Stimulated activated CD4-positive, alpha-beta T cell treated with anti-CD3 and anti-CD28 coated beads, TNF-alpha, amount 100 ng/mL, for 24 hours (primary cell): ENCODE results near the gene IMPACT.

Source experiments
- DNase-seq, 3 experiments: peaks; one replicate each; pipeline ENCODE4 v3.0.0-alpha.2; 2020; ENCODE audit warnings: low read depth in 3 of 3

The IMPACT gene

DNA sequence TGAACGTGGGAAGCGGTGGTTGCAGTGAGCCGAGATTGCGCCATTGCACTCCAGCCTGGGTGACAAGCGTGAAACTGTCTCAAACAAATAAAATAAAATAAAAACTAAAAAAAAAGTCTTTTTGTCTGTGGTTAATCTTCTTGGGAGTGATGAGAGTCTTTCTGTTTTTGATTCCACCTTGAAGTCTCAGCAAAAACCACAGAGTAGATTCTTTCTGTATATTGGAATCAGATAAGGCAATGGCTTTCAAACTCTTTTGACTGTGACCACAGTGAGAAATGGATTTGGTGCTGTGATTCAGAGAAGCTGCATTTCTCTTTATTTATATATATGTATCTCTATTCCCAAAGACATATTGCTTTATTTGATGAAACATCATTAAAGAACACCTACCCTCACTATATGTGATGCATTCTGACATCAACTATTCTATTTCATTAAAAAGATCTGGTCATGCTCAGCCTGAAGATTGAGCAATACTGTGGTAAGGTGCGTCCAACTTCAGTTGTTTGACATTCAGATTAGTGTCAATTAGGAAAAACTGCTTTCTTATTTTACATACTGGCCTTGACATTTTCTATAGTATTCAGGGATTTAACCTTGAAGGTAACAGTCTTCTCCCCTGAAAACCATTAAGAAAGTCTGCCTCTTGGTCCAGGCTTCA lies 49.6 kb downstream of the IMPACT start:
- DNase-seq: no peak

DNA sequence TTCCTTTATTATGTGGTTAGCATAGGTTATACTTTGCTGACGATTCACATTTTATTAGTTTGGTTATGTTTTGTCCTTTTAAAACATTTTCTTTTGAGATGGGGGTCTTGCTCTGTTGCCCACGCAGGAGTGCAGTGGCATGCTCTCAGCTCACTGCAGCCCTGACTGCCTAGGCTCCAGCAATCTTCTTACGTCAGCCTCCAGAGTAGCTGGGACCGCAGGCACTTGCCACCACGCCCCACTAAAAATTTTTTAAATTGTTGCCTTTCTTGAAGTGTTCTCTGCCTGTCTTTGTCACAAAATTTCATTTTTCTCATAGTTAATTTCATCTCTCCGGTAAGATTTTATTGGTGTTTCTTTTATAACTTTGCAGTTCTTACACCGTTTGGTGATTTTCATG lies 52.9 kb downstream of the IMPACT start:
- no peak for DNase-seq

DNA sequence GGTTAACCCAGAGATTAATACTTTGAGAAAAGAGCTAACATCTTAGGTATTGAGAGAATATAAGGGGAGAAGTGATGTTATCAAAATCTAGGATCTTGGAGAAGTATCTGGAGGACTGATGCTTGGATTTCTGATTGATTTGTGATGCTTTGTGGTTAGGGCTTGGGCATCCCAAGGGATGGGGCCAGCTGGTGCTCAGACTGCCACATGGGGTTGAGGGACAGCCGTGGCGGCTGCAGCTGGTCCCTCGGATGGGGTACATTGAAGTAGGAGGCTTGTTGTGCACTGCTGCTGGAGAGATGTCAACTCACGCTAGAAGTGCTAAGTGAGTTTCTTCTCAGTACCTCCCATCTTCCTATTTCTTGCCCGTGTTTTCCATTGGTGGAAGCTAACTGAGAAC lies 56.4 kb downstream of the IMPACT start:
- no peak for DNase-seq

DNA sequence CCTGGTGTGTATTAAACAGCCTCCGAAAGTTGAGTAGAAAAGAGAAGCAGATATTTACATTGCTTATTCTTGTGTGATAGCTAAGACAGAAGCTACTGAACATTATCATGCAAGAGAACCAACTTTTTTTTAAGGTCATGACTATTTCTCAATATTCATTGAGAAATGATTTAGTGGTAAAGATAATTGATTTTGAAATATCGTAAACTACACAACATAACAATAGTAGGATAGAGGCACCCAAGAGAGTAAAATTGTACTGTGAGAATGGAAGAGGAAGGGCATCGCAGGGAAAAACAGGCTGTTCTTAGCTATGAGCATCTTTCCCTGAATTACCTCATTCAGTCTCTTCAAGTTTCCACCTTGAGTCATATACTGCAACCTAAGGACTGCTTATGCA lies 59.2 kb downstream of the IMPACT start:
- DNase-seq: no peak

DNA sequence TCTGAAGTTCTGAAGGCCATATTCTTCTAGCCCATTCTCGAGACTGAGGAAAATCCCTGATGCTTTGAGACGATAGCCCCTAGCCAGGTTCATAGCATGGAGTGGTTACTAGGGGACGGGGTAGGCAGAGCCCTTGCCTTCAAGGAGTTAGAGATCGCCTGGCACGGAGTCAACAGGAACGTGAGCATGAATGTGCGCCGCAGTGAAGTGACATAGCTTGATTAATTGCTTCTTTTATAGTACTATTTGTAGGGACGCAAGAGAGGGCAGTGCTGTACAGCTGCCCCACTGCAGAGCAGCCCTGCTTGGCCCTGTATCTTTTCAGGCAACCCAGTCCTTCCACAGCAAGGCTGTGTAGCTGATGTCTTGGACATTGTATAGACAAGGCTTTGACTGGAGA lies 60.2 kb downstream of the IMPACT start:
- no peak for DNase-seq

DNA sequence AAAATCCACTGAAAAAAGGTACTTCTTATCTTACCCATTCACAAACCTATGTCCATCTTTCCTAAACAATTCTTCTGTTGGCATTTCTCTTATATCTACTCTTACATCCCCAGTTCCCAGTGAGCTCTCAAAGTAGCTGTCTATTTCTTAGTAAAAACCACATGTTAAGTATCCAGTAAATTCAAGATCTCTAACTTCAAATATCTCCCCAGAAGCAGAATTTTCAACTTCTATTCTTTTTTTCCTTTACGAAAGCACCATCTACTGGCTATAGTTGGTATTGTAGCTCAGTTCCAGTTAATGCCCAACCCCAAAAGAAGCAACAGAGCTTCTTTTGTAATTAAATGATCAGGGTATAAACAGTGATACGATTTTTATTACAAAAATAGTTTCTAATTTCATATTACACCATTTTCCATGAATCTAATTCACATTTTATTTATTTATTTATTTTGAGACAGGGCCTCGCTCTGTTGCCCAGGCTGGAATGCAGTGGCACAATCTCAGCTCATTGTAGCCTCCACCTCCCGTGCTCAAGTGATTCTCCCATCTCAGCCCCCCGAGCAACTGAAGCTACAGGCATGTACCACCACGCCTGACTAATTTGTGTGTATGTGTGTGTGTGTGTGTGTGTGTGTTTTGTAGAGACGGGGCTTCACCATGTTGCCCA lies 62.5 kb downstream of the IMPACT start:
- DNase-seq: no peak

DNA sequence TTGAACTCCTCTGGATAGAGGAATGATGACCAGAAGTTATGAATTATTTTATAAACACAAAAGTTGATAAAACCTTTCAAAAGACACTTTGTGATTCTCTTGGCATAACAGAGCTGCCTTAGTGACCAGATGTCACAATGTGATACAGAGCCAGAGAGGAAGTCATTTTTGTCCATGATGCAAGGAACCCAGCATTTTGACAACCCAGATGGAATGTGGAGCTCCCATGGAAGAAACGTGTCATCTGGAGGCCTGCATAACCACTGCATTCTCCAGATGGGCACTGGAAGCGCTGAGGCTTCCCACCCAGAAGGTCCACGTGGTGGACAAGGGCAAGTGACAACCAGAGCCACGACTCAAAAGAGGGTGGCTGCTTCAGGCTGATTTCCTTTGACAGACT lies 64.1 kb downstream of the IMPACT start:
- DNase-seq: no peak

DNA sequence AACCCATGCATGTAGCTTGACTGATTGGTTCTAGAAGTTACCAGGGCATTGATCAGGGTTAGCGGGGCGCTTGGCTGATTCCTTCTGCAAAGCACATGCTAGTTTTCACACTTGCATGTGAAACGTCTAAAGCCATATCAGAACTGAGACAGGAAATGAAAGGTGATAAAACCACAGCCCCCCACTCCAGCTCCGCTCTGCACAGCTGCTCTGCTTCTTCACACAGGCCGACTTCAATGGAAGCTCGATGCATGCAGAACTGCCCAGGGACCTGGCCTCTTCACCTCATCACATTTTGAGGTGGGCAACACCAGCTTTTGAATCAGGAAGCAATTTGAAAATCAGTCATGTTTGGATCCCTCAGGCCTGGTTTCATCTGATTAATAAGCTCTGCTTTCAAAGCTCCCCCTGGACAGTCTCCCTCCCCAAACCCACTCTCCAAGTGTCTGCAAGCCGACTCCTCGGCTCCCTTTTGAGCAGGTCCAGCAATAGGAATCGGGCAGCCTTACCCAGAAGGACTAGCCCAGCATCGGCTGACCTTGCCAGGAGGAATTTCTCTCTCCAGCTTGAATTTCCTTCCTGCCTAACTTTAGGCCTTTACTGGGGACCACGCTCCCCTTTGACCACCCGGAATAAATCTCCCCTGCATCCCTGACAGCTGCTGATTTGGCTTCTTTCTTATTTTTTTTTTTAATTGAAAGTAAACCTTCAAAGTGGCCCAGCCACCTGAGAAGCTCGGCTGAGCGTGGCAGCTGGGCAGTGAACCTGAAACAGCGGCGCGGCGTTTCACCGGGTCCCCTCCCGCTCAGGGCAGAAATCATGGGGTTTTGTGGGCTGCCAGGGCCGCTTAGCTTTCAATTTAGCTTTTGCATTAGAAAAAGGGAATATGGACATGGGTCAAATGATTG lies 65.7 kb downstream of the IMPACT start:
- no peak for DNase-seq

DNA sequence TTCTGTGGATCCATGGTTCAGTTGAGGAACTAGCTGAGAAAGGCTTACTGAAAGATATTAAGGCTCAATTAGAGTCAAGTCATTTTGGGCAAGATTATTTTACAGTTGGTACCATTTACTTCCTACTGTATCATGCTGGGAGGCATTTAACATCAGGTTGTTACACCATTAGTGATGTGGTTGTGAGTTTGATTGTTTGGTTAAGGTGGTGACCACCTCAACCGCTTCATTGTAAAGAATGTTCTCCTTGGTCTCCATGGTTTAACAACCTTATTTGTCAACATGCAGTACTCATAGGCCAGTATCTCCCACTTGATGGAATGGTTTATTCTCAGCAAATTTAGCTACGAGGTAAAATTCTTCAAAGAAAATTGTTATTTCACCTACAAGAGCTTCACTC lies 68.1 kb downstream of the IMPACT start:
- DNase-seq: no peak

DNA sequence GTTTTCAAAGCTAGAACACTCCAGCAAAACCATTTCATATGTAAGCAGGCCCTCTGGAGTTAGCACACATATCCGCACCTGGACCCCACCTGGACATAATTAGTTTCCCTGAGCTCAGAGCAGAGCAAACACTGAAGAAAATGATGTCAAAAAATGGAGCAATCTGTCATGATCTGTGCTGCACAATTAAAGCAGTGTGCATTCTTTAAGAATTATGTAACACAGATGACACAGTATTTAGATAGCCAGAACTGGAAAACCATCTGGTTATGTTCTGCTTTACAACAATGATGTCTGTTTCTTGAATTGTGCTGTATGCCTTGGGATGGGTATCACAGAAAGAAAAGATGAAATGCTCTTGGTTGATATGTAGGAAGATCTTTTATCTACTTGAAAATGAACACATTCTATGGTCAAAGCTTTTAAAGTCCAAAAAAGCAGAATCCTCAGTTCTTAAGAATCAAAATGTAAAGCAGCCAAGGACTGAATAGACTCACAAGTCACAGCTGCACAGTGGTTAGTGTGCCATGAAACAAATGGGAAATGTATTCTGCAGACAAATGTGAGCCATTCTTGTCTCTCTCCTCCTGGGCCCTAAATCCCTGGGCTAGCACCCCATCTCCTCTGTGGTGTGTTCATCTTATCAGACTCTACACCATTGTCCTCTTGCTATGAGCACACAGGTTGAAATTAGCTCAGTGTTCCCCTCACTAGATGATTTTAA lies 70.7 kb downstream of the IMPACT start:
- no peak for DNase-seq

DNA sequence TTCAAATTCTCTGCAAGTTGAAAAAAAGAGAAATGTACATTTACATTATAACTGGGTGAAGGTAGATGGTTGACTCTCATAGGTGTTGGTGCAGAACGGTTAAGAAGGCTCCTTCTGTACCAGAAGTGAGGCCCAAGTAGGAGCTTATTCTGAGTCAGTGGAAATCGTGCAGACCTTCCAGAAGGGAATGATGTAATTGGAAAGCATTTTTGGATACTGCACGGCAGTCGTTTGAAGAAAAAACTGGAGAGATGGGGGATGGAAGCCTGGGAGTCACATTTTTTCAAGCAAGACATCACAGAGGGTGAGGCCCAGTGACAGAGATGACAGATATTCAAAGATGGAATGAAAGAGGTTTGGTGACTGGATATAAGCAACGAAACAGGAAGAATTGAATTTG lies 73.3 kb downstream of the IMPACT start:
- DNase-seq: no peak

DNA sequence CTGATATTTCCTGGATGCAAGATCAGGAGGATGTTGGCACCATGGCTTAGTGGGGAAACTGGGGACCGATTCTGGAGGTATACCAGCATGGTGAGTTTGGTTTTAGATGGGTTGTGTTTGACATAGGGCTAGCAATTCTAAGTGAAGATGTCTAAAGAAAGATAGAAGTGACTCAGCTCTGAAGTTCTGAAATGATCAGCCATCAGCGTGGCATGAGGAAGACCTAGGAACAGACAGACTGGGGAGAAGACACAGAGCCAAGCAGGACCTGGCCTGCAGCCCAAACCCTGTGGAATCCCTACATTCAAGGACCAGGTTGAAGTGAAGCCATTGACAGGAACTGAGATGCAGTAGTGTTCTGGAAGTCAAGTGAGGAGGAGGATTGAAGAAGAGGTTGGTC lies 73.7 kb downstream of the IMPACT start:
- DNase-seq: no peak

DNA sequence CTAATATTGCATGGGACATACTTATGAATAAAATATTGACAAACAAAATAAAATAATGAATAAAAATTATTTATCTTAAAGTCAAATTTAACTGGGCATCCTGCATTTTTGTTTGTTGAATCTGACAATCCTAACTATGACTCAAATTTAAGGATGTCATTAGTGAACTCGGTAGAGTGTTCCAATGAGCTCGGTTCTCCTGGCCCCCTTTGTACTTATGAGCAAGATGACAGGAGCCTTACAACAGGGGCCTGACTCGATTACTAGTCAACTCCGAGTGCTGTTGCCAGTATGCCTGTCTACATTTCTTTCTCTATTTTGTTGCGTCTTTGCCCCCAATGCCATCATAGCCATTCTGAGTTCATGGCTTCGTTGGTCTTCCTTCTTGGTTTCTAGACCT lies 74.3 kb downstream of the IMPACT start:
- no peak for DNase-seq

DNA sequence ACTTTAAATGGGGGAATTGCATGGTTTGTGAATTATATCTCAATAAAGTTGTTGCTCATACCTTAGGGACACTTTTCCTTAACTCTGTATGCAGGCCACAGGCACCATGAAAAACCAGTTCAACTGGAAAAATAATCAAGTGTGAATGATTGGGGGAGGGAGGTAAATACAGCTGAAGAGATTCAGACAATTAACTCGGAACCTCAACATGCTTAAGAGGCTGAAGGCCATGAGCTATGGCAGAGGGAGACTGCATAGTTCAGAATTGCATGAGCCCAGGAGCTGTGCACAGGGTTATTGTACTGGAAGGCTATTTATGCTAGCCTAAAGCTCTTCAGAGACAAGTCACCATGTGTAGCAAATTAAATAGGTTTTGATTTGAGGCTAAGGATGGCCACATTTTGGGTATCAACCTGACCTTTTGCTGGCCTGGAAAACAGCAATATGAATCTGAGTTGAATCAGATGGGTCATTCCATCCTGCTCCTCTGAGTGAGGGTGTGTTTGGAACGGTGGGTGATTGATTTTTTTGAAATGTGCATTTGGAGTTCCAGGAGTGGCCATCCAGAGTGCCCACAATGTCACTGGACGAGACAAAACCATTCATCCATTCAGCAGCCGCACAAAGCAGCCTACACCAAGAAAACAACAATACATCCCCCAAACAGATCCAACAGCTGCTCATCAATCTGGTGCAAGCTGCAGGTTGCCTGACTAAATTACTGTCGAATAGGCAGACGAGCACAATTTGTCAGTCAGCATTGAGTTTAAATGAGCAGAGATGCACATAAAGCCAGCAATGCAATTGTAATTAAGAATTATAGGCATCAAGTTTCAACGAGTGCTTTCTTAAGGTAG lies 76.4 kb downstream of the IMPACT start:
- no peak for DNase-seq
